GM23338 (cell line): Measurements from ENCODE around the gene CEBPG. TPM values are rescaled to one million over a fixed set of nuclear protein-coding genes. Genes with fewer than 3 reads are reported as not detected.
A peak's percentile ranks its signal among the peaks of the same experiment; 100 is the strongest.

ENCODE experiments used
- ATAC-seq: fragments of 200-7000 bp; cut with Tn5 transposase; 3 replicates; pipeline ENCODE4 v1.9.1; 2020
- DNase-seq: peaks from one replicate; pipeline ENCODE4 v3.0.0-alpha.2; 2015; ENCODE audit warnings: low spot score
- H2AFZ ChIP-seq: fragments of 200-600 bp; sonication (generic); 2 replicates; pipeline ENCODE4 v1.8.0; 2016; ENCODE audit warnings: antibody characterized with exemption, mild to moderate bottlenecking, moderate library complexity
- H3F3A ChIP-seq: fragments of 200-600 bp; sonication (generic); replicated peaks from 2 replicates; pipeline ENCODE4 v1.8.0; 2017; ENCODE audit warnings: antibody characterized with exemption, mixed run types, low read depth
- H3K27ac ChIP-seq: fragments of 200-600 bp; sonication (generic); 2 replicates; pipeline ENCODE4 v1.6.1; 2016; ENCODE audit warnings: low read depth
- H3K27me3 ChIP-seq: fragments of 200-600 bp; sonication (generic); 2 replicates; pipeline ENCODE4 v1.8.0; 2016; ENCODE audit warnings: mild to moderate bottlenecking, mixed run types, moderate library complexity; ENCODE audit not compliant: insufficient read depth
- H3K36me3 ChIP-seq: fragments of 200-600 bp; sonication (generic); 2 replicates; pipeline ENCODE4 v1.8.0; 2016; ENCODE audit warnings: mild to moderate bottlenecking; ENCODE audit not compliant: insufficient read depth
- H3K4me1 ChIP-seq: fragments of 200-600 bp; sonication (generic); 2 replicates; pipeline ENCODE4 v1.8.0; 2016; ENCODE audit warnings: mild to moderate bottlenecking, moderate library complexity; ENCODE audit not compliant: insufficient read depth
- H3K4me2 ChIP-seq: fragments of 200-600 bp; sonication (generic); 2 replicates; pipeline ENCODE4 v1.7.1; 2017; ENCODE audit warnings: mixed run types
- H3K4me3 ChIP-seq: fragments of 200-600 bp; sonication (generic); 2 replicates; pipeline ENCODE4 v1.6.1; 2016; ENCODE audit warnings: mixed run types
- H3K79me2 ChIP-seq: fragments of 200-600 bp; sonication (generic); replicated peaks from 2 replicates; pipeline ENCODE4 v1.8.0; 2017; ENCODE audit warnings: mild to moderate bottlenecking; ENCODE audit not compliant: insufficient read depth
- H3K9me2 ChIP-seq: fragments of 200-600 bp; sonication (generic); 2 replicates; pipeline ENCODE4 v1.8.0; 2017; ENCODE audit not compliant: insufficient read depth
- H4K20me1 ChIP-seq: fragments of 200-600 bp; sonication (generic); replicated peaks from 2 replicates; pipeline ENCODE4 v1.8.0; 2017; ENCODE audit warnings: mild to moderate bottlenecking; ENCODE audit not compliant: insufficient read depth
- H3K27ac Mint-ChIP-seq: 2 replicates; pipeline ENCODE4 v1.8.0; 2020; ENCODE audit warnings: inconsistent platforms, mild to moderate bottlenecking, moderate library complexity, mixed read lengths
- H3K27me3 Mint-ChIP-seq: 3 replicates; pipeline ENCODE4 v1.8.0; 2022; ENCODE audit warnings: low read depth, mild to moderate bottlenecking, moderate library complexity, mixed read lengths, inconsistent platforms; ENCODE audit not compliant: insufficient read depth, poor library complexity
- H3K36me3 Mint-ChIP-seq: 3 replicates; pipeline ENCODE4 v1.8.0; 2021; ENCODE audit warnings: low read depth, mild to moderate bottlenecking, inconsistent platforms, moderate library complexity, mixed read lengths
- H3K4me1 Mint-ChIP-seq: 3 replicates; pipeline ENCODE4 v1.8.0; 2020; ENCODE audit warnings: mild to moderate bottlenecking, inconsistent platforms, mixed read lengths
- H3K4me3 Mint-ChIP-seq: 3 replicates; pipeline ENCODE4 v1.8.0; 2021; ENCODE audit warnings: moderate library complexity, mild to moderate bottlenecking, inconsistent platforms, mixed read lengths
- H3K9me3 Mint-ChIP-seq: 3 replicates; pipeline ENCODE4 v1.8.0; 2020; ENCODE audit warnings: moderate library complexity, mild to moderate bottlenecking, inconsistent platforms, mixed read lengths
- CREB1 ChIP-seq: fragments of 250-450 bp; sonication (Bioruptor Pico); IDR thresholded peaks from 2 replicates; pipeline ENCODE4 v1.5.0; 2020; ENCODE audit warnings: low read depth, mild to moderate bottlenecking, moderate library complexity
- CTCF ChIP-seq, 2 experiments: fragments of 200-600 bp in 1 of 2; sonication (generic) in 1 of 2; conservative IDR thresholded peaks; 2 replicates each; pipeline versions ENCODE4 v1.5.1 to v1.6.1; 2016 to 2017; ENCODE audit warnings: antibody characterized with exemption in 2 of 2, low read depth in 2 of 2, mild to moderate bottlenecking in 2 of 2, moderate library complexity in 1 of 2
- EZH2 ChIP-seq: fragments of 200-600 bp; sonication (generic); IDR thresholded peaks from one replicate; pipeline ENCODE4 v1.8.0; 2017; ENCODE audit warnings: antibody characterized with exemption, mild to moderate bottlenecking, low read depth; ENCODE audit not compliant: unreplicated experiment
- EZH2phosphoT487 ChIP-seq: fragments of 200-600 bp; sonication (generic); IDR thresholded peaks from one replicate; pipeline ENCODE4 v1.8.1; 2018; ENCODE audit warnings: antibody characterized with exemption; ENCODE audit not compliant: unreplicated experiment
- JUNB ChIP-seq: IDR thresholded peaks from one replicate; pipeline ENCODE4 v1.6.1; 2016; ENCODE audit warnings: antibody characterized with exemption; ENCODE audit not compliant: unreplicated experiment
- NANOG ChIP-seq: IDR thresholded peaks from 2 replicates; pipeline ENCODE4 v1.6.1; 2016; ENCODE audit warnings: antibody characterized with exemption, borderline replicate concordance
- POLR2AphosphoS5 ChIP-seq: IDR thresholded peaks from 2 replicates; pipeline ENCODE4 v1.6.1; 2016; ENCODE audit warnings: antibody characterized with exemption, low read depth
- STAT1 ChIP-seq: IDR thresholded peaks from one replicate; pipeline ENCODE4 v1.6.1; 2016; ENCODE audit warnings: antibody characterized with exemption; ENCODE audit not compliant: unreplicated experiment
- ZNF331 ChIP-seq: fragments of 250-450 bp; sonication (Bioruptor Pico); IDR thresholded peaks from 2 replicates; pipeline ENCODE4 v1.5.0; 2020; ENCODE audit warnings: low read depth, mild to moderate bottlenecking, moderate library complexity
- polyA plus RNA-seq: library from polyadenylated mRNA; unstranded; fragments of >200 nt; fragmentation: Nextera tagmentation; extraction: Ambion mirVana; gene quantifications from 2 replicates; pipeline ENCODE4 v1.2.1, GENCODE V29; 2016
- total RNA-seq: library from RNA; depleted of rRNA; stranded (reverse); fragments of >200 nt; shearing (Covaris generic); gene quantifications from 2 replicates; pipeline ENCODE4 v1.2.3, GENCODE V29; 2014
- TF ChIP-seq, protein P1 (sequence below): fragments of 250-450 bp; sonication (Bioruptor Pico); IDR thresholded peaks from 2 replicates; pipeline ENCODE4 v1.5.0; 2020; ENCODE audit warnings: mild to moderate bottlenecking, moderate library complexity
- TF ChIP-seq, protein P2 (sequence below): IDR thresholded peaks from 2 replicates; pipeline ENCODE4 v1.6.1; 2016; ENCODE audit warnings: antibody characterized with exemption
- TF ChIP-seq, protein P3 (sequence below): IDR thresholded peaks from one replicate; pipeline ENCODE4 v1.6.1; 2018; ENCODE audit warnings: antibody characterized with exemption; ENCODE audit not compliant: unreplicated experiment

Gene CEBPG
- total and polyA plus RNA-seq, 2 experiments from 2014 or later: 25.9 to 50.2 TPM

DNA sequence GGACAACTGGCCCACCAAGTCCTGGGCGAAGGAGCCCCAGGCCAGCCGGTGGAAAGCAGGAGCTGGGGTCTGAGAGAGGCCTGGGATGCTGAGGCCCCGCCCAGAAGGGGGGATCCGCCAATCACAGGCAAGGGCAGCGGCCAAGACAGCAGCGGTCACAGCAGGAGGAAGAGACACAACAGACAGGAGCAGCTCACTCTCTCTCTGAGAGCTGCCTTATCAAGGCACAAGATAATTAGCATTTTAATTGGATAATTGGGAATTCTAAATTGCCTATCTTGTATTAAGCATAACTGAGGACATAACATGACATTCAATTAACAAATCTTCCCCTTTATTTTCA is 46.2 kb downstream of the CEBPG start:
- Histone ChIP-seq H3K36me3 (no peaks in the 10 kb centered on the region), H4K20me1 (no peaks in the 10 kb centered on the region; the same call in 1 of the 2 replicates), H3F3A (no peaks in the 10 kb centered on the region), H3K4me2 (no peak overlapping the region), H3K4me1 (no peaks in the 10 kb centered on the region; the same call in 1 of the 2 replicates), H3K27me3 (no peaks in the 10 kb centered on the region), H3K79me2 (no peaks in the 10 kb centered on the region), H2AFZ (no peak overlapping the region), H3K27ac (no peak overlapping the region), H3K4me3 (no peak overlapping the region), H3K9me2 (0 out of 2 replicates have a peak, but pooled peaks cover 8% of the 10 kb centered on the region)
- Mint-ChIP-seq H3K27ac (no peak overlapping the region), H3K9me3 (no peaks in the 10 kb centered on the region), H3K27me3 (peaks cover 6% of the 10 kb centered on the region), H3K36me3 (0 out of 3 replicates have a peak, but pooled peaks cover 4% of the 10 kb centered on the region), H3K4me3 (no peak overlapping the region; the same call in 2 of the 3 replicates), H3K4me1 (peaks cover 16% of the 10 kb centered on the region)
- TF ChIP-seq, protein P1, sequence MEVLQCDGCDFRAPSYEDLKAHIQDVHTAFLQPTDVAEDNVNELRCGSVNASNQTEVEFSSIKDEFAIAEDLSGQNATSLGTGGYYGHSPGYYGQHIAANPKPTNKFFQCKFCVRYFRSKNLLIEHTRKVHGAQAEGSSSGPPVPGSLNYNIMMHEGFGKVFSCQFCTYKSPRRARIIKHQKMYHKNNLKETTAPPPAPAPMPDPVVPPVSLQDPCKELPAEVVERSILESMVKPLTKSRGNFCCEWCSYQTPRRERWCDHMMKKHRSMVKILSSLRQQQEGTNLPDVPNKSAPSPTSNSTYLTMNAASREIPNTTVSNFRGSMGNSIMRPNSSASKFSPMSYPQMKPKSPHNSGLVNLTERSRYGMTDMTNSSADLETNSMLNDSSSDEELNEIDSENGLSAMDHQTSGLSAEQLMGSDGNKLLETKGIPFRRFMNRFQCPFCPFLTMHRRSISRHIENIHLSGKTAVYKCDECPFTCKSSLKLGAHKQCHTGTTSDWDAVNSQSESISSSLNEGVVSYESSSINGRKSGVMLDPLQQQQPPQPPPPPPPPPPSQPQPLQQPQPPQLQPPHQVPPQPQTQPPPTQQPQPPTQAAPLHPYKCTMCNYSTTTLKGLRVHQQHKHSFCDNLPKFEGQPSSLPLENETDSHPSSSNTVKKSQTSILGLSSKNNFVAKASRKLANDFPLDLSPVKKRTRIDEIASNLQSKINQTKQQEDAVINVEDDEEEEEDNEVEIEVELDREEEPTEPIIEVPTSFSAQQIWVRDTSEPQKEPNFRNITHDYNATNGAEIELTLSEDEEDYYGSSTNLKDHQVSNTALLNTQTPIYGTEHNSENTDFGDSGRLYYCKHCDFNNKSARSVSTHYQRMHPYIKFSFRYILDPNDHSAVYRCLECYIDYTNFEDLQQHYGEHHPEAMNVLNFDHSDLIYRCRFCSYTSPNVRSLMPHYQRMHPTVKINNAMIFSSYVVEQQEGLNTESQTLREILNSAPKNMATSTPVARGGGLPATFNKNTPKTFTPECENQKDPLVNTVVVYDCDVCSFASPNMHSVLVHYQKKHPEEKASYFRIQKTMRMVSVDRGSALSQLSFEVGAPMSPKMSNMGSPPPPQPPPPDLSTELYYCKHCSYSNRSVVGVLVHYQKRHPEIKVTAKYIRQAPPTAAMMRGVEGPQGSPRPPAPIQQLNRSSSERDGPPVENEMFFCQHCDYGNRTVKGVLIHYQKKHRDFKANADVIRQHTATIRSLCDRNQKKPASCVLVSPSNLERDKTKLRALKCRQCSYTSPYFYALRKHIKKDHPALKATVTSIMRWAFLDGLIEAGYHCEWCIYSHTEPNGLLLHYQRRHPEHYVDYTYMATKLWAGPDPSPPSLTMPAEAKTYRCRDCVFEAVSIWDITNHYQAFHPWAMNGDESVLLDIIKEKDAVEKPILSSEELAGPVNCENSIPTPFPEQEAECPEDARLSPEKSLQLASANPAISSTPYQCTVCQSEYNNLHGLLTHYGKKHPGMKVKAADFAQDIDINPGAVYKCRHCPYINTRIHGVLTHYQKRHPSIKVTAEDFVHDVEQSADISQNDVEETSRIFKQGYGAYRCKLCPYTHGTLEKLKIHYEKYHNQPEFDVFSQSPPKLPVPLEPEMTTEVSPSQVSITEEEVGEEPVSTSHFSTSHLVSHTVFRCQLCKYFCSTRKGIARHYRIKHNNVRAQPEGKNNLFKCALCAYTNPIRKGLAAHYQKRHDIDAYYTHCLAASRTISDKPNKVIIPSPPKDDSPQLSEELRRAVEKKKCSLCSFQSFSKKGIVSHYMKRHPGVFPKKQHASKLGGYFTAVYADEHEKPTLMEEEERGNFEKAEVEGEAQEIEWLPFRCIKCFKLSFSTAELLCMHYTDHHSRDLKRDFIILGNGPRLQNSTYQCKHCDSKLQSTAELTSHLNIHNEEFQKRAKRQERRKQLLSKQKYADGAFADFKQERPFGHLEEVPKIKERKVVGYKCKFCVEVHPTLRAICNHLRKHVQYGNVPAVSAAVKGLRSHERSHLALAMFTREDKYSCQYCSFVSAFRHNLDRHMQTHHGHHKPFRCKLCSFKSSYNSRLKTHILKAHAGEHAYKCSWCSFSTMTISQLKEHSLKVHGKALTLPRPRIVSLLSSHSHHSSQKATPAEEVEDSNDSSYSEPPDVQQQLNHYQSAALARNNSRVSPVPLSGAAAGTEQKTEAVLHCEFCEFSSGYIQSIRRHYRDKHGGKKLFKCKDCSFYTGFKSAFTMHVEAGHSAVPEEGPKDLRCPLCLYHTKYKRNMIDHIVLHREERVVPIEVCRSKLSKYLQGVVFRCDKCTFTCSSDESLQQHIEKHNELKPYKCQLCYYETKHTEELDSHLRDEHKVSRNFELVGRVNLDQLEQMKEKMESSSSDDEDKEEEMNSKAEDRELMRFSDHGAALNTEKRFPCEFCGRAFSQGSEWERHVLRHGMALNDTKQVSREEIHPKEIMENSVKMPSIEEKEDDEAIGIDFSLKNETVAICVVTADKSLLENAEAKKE (CRISPR knock-in tag): no peak
- TF ChIP-seq ZNF331 (no peak), CREB1 (no peak), CTCF (conservative IDR thresholded peaks at IDR 0.05; ENCODE audit: low read depth in 2 of 2) (no peak), JUNB (no peak), EZH2 (no peak), STAT1 (no peak), POLR2AphosphoS5 (no peak), EZH2phosphoT487 (no peak), NANOG (no peak)
- TF ChIP-seq, protein P2, sequence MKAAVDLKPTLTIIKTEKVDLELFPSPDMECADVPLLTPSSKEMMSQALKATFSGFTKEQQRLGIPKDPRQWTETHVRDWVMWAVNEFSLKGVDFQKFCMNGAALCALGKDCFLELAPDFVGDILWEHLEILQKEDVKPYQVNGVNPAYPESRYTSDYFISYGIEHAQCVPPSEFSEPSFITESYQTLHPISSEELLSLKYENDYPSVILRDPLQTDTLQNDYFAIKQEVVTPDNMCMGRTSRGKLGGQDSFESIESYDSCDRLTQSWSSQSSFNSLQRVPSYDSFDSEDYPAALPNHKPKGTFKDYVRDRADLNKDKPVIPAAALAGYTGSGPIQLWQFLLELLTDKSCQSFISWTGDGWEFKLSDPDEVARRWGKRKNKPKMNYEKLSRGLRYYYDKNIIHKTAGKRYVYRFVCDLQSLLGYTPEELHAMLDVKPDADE: no peak
- TF ChIP-seq, protein P3, sequence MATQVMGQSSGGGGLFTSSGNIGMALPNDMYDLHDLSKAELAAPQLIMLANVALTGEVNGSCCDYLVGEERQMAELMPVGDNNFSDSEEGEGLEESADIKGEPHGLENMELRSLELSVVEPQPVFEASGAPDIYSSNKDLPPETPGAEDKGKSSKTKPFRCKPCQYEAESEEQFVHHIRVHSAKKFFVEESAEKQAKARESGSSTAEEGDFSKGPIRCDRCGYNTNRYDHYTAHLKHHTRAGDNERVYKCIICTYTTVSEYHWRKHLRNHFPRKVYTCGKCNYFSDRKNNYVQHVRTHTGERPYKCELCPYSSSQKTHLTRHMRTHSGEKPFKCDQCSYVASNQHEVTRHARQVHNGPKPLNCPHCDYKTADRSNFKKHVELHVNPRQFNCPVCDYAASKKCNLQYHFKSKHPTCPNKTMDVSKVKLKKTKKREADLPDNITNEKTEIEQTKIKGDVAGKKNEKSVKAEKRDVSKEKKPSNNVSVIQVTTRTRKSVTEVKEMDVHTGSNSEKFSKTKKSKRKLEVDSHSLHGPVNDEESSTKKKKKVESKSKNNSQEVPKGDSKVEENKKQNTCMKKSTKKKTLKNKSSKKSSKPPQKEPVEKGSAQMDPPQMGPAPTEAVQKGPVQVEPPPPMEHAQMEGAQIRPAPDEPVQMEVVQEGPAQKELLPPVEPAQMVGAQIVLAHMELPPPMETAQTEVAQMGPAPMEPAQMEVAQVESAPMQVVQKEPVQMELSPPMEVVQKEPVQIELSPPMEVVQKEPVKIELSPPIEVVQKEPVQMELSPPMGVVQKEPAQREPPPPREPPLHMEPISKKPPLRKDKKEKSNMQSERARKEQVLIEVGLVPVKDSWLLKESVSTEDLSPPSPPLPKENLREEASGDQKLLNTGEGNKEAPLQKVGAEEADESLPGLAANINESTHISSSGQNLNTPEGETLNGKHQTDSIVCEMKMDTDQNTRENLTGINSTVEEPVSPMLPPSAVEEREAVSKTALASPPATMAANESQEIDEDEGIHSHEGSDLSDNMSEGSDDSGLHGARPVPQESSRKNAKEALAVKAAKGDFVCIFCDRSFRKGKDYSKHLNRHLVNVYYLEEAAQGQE: no peak
- peak; percentile 81 for DNase-seq
- ATAC-seq: peak; percentile 87
